GM10266 (cell line): ENCODE results near the gene ITGAX.

Source experiments
- DNase-seq: peaks from one replicate; pipeline ENCODE4 v3.0.0; 2012; ENCODE audit errors: extremely low spot score
- CTCF ChIP-seq: IDR thresholded peaks from 2 replicates; pipeline ENCODE4 v1.5.1; 2012; ENCODE audit warnings: mild to moderate bottlenecking, low read depth; ENCODE audit not compliant: control insufficient read depth, insufficient read depth; ENCODE audit errors: missing control alignments

The ITGAX gene

DNA sequence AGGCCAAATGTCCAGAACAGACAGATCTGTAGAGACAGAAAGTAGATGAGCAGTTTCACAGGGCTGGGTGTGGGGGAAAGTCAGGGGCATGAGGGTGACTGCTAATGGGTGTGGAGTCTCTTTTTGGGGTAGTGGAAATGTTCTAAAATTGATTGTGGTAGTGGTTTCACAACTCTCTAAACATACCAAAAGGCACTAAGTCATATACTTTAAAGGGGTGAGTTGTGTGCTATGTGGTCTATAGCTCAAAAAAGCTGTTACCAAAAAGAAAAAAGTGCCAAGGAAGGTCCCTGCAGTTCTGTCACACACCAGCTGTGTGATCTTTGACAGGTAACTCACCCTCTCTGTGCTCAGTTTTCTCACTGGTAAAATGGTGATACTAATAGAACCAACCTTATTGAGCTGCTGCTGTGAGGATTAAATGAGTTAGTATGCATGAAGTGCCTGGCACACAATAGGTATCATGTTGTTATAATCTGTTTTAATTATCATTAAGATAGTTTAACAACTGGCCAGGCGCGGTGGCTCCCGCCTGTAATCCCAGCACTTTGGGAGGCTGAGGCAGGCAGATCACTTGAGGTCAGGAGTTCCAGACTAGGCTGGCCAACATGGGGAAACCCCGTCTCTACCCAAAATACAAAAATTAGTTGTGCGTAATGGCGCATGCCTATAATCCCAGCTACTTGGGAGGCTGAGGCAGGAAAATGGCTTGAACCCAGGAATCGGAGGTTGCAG is 10.3 kb downstream of the ITGAX start:
- peak; percentile 67 for DNase-seq
- no peak for TF ChIP-seq CTCF

GRCh38 chr16:31367853-31368252 is 12.9 kb downstream of the ITGAX start:
- no peak for DNase-seq
- TF ChIP-seq CTCF: no peak

- TF ChIP-seq CTCF: no peak
- no peak for DNase-seq
These were observed 16.0 kb downstream of the ITGAX start for GRCh38 chr16:31371008-31371407.

- no peak for TF ChIP-seq CTCF
- no peak for DNase-seq
These were observed 16.9 kb downstream of the ITGAX start for GRCh38 chr16:31371619-31372484.

DNA sequence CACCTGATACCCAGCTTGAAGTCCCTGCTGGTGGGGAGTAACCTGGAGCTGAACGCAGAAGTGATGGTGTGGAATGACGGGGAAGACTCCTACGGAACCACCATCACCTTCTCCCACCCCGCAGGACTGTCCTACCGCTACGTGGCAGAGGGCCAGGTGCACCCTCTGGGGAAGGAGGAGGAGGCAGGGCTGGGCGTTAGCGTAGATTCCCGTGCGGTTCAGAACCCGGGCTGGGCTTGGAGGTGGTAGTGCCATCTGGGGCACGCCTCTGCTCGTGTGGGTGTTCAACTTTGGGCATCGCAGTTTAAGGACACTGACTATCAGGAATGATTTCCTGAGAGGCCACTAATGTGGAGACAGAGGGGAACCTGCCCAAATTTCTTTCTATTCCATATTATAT is 18.3 kb downstream of the ITGAX start:
- no peak for TF ChIP-seq CTCF
- DNase-seq: no peak

- TF ChIP-seq CTCF: no peak
- DNase-seq: no peak
These were observed 20.3 kb downstream of the ITGAX start for GRCh38 chr16:31375231-31375630.

- no peak for DNase-seq
- TF ChIP-seq CTCF: no peak
These were observed 21.7 kb downstream of the ITGAX start for GRCh38 chr16:31376705-31377104.
